Natural killer cell (primary cell): ENCODE data around the gene PID1. TPM values are rescaled to one million over a fixed set of nuclear protein-coding genes. Genes with fewer than 3 reads are reported as not detected.

Source experiments
- ATAC-seq, 3 donors: fragments of 150-1000 bp in 2 of 3; fragments of 200-7000 bp in 1 of 3; cut with Tn5 transposase; 1 replicate in 1 of 3; 2 replicates in 2 of 3; pipeline ENCODE4 v1.10.0; 2021; ENCODE audit warnings: mild to moderate bottlenecking in 2 of 3, moderate library complexity in 2 of 3
- DNase-seq, 2 donors: peaks; one replicate each; pipeline versions ENCODE4 v3.0.0 to v3.0.0-alpha.2; 2013 to 2021; ENCODE audit warnings: mixed read lengths in 1 of 2
- H3K27ac ChIP-seq: one replicate; pipeline ENCODE4 v1.5.1; 2013; ENCODE audit warnings: mild to moderate bottlenecking, low read length
- H3K27me3 ChIP-seq: one replicate; pipeline ENCODE4 v1.6.1; 2013; ENCODE audit warnings: low read length; ENCODE audit not compliant: control insufficient read depth, insufficient read depth
- H3K36me3 ChIP-seq: one replicate; pipeline ENCODE4 v1.6.1; 2013; ENCODE audit warnings: low read length; ENCODE audit not compliant: control insufficient read depth, insufficient read depth
- H3K4me1 ChIP-seq: one replicate; pipeline ENCODE4 v1.6.1; 2013; ENCODE audit warnings: low read length; ENCODE audit not compliant: control insufficient read depth, insufficient read depth
- H3K4me3 ChIP-seq: one replicate; pipeline ENCODE4 v1.5.1; 2013; ENCODE audit warnings: low read length
- H3K9me3 ChIP-seq: one replicate; pipeline ENCODE4 v1.6.1; 2013; ENCODE audit warnings: low read length; ENCODE audit not compliant: control insufficient read depth, insufficient read depth
- H3K27ac Mint-ChIP-seq, 2 donors: one replicate each; pipeline ENCODE4 v1.8.0; 2022; ENCODE audit warnings: mild to moderate bottlenecking in 2 of 2, mixed read lengths in 2 of 2, moderate library complexity in 1 of 2
- H3K27me3 Mint-ChIP-seq, 2 donors: one replicate each; pipeline ENCODE4 v1.8.0; 2022; ENCODE audit warnings: low read depth in 2 of 2, mixed read lengths in 2 of 2
- H3K36me3 Mint-ChIP-seq: one replicate; pipeline ENCODE4 v1.8.0; 2022; ENCODE audit warnings: mixed read lengths
- H3K4me1 Mint-ChIP-seq, 2 donors: one replicate each; pipeline ENCODE4 v1.8.0; 2022; ENCODE audit warnings: mixed read lengths in 2 of 2
- H3K4me3 Mint-ChIP-seq: one replicate; pipeline ENCODE4 v1.8.0; 2022; ENCODE audit warnings: mild to moderate bottlenecking, moderate library complexity, mixed read lengths
- H3K9me3 Mint-ChIP-seq, 2 donors: one replicate each; pipeline ENCODE4 v1.8.0; 2022; ENCODE audit warnings: mixed read lengths in 2 of 2
- WGBS: methylation state at CpG from one replicate; pipeline ENCODE4 v1.1.7; 2013; ENCODE audit warnings: missing lambda C conversion rate; ENCODE audit not compliant: insufficient coverage; 5-methylcytosine and 5-hydroxymethylcytosine counted together
- intact Hi-C: fragments of 100-400 bp; cut with micrococcal nuclease; formaldehyde crosslinking; loops from one replicate; pipeline ENCODE4 v1.14.2; 2022
- total RNA-seq, 4 donors: library from RNA; stranded (reverse); fragments of 120-200 nt in 1 of 4; gene quantifications; one replicate each; pipeline versions ENCODE4 v1.2.3 to v1.2.4, GENCODE V29; 2013 to 2022
- TF ChIP-seq, protein P1 (sequence below): fragments of 200-600 bp; IDR thresholded peaks from one replicate; pipeline ENCODE4 v1.8.0; 2022; ENCODE audit warnings: antibody characterized with exemption

Gene PID1
- total RNA-seq, 3 donors from 2014 or later (not counting 1 experiment from before 2014, with no cell fraction given), result 0.56 to 3.0 (median 1.0) TPM

GRCh38 chr2:229202646-229203045 is 68.4 kb downstream of the PID1 start:
- no peak overlapping the region for H3K4me3 ChIP-seq
- H3K27me3 Mint-ChIP-seq, result no peaks in the 10 kb centered on the region
- intact Hi-C loops, result no loop called here
- TF ChIP-seq, protein P1, sequence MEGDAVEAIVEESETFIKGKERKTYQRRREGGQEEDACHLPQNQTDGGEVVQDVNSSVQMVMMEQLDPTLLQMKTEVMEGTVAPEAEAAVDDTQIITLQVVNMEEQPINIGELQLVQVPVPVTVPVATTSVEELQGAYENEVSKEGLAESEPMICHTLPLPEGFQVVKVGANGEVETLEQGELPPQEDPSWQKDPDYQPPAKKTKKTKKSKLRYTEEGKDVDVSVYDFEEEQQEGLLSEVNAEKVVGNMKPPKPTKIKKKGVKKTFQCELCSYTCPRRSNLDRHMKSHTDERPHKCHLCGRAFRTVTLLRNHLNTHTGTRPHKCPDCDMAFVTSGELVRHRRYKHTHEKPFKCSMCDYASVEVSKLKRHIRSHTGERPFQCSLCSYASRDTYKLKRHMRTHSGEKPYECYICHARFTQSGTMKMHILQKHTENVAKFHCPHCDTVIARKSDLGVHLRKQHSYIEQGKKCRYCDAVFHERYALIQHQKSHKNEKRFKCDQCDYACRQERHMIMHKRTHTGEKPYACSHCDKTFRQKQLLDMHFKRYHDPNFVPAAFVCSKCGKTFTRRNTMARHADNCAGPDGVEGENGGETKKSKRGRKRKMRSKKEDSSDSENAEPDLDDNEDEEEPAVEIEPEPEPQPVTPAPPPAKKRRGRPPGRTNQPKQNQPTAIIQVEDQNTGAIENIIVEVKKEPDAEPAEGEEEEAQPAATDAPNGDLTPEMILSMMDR, result no peak
- H3K9me3 Mint-ChIP-seq, result peaks cover 6 to 7% of the 10 kb centered on the region in 2 donors
- no peaks in the 10 kb centered on the region for H3K36me3 ChIP-seq
- 100% methylated on average over 1 of the region's 1 CpG for WGBS
- no peaks in the 10 kb centered on the region for H3K27me3 ChIP-seq
- DNase-seq (no peak), ATAC-seq (no peak)
- no peaks in the 10 kb centered on the region for H3K9me3 ChIP-seq
- H3K4me3 Mint-ChIP-seq, result no peak overlapping the region
- no peak overlapping the region for H3K27ac ChIP-seq
- H3K4me1 ChIP-seq, result no peaks in the 10 kb centered on the region
- no peaks in the 10 kb centered on the region for H3K36me3 Mint-ChIP-seq
- no peak overlapping the region for H3K27ac Mint-ChIP-seq
- no peaks in the 10 kb centered on the region for H3K4me1 Mint-ChIP-seq

DNA sequence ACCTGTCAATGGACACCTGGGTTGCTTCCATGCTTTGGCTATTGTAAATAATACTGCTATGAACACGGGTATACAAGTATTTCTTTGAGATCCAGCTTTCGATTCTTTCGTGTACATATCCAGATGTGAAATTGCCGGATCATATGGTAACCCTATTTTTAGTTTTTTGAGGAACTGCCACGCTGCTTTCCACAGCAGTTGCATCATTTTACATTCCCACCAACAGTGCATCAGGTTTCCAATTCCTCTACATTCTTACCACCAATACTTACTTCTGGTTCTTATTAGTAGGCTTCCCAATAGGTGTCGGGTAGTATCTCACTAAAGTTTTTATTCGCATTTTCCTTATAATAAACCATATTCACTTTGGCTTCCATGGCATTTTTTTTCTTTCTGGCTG is 69.6 kb downstream of the PID1 start:
- no peaks in the 10 kb centered on the region for H3K9me3 ChIP-seq
- H3K36me3 ChIP-seq, result no peaks in the 10 kb centered on the region
- no peaks in the 10 kb centered on the region for H3K36me3 Mint-ChIP-seq
- H3K27ac Mint-ChIP-seq, result no peak overlapping the region
- H3K4me1 Mint-ChIP-seq, result no peaks in the 10 kb centered on the region
- H3K4me3 Mint-ChIP-seq, result no peak overlapping the region
- WGBS, result 87% methylated on average over 7 of the region's 7 CpGs
- peaks cover 6 to 7% of the 10 kb centered on the region in 2 donors for H3K9me3 Mint-ChIP-seq
- H3K27me3 ChIP-seq, result no peaks in the 10 kb centered on the region
- H3K27ac ChIP-seq, result no peak overlapping the region
- intact Hi-C loops, result no loop called here
- ATAC-seq (no peak), DNase-seq (no peak)
- no peaks in the 10 kb centered on the region for H3K4me1 ChIP-seq
- TF ChIP-seq, protein P1, result no peak
- no peak overlapping the region for H3K4me3 ChIP-seq
- no peaks in the 10 kb centered on the region for H3K27me3 Mint-ChIP-seq

GRCh38 chr2:229199267-229199666 is 71.8 kb downstream of the PID1 start:
- intact Hi-C loops, result no loop called here
- Histone ChIP-seq H3K4me3 (no peak overlapping the region), H3K36me3 (no peaks in the 10 kb centered on the region), H3K9me3 (no peaks in the 10 kb centered on the region), H3K27ac (no peak overlapping the region), H3K27me3 (no peaks in the 10 kb centered on the region), H3K4me1 (no peaks in the 10 kb centered on the region)
- ATAC-seq (no peak), DNase-seq (no peak)
- H3K27me3 Mint-ChIP-seq, result no peaks in the 10 kb centered on the region
- no peak overlapping the region for H3K27ac Mint-ChIP-seq
- H3K4me1 Mint-ChIP-seq, result no peaks in the 10 kb centered on the region
- H3K9me3 Mint-ChIP-seq, result peaks cover 5 to 6% of the 10 kb centered on the region in 2 donors
- no CpG with 5 or more reads among the region's 2 CpGs for WGBS
- TF ChIP-seq, protein P1, result no peak
- no peaks in the 10 kb centered on the region for H3K36me3 Mint-ChIP-seq
- H3K4me3 Mint-ChIP-seq, result no peak overlapping the region

- TF ChIP-seq, protein P1, result no peak
- ATAC-seq, result no peak
- no peaks in the 10 kb centered on the region for H3K4me1 Mint-ChIP-seq
- H3K9me3 Mint-ChIP-seq, result peaks cover 5 to 6% of the 10 kb centered on the region in 2 donors
- no peaks in the 10 kb centered on the region for H3K9me3 ChIP-seq
- no peak overlapping the region for H3K4me3 ChIP-seq
- H3K27me3 Mint-ChIP-seq, result no peaks in the 10 kb centered on the region
- H3K36me3 Mint-ChIP-seq, result no peaks in the 10 kb centered on the region
- 86% methylated on average over 1 of the region's 2 CpGs for WGBS
- DNase-seq, result no peak
- H3K27ac ChIP-seq, result no peak overlapping the region
- H3K27ac Mint-ChIP-seq, result no peak overlapping the region
- no peak overlapping the region for H3K4me3 Mint-ChIP-seq
- no peaks in the 10 kb centered on the region for H3K27me3 ChIP-seq
- no peaks in the 10 kb centered on the region for H3K4me1 ChIP-seq
- intact Hi-C loops, result no loop called here
- no peaks in the 10 kb centered on the region for H3K36me3 ChIP-seq
These were observed 74.6 kb downstream of the PID1 start for GRCh38 chr2:229196448-229196847.
